Duodenal mucosa (tissue), 2 donors: Measurements from ENCODE around the gene MALL.
"Not testable (repeated sequence)": the region's sequence is repeated elsewhere in the genome, so short reads cannot be mapped to it uniquely, and the experiment has no call there.

Experiments used
- H3K27ac ChIP-seq: one replicate; pipeline ENCODE4 v1.7.0; 2013; ENCODE audit warnings: low read depth, low read length
- H3K27me3 ChIP-seq, 2 donors: one replicate each; pipeline ENCODE4 v1.7.0; 2013; ENCODE audit warnings: low read length in 2 of 2, control low read depth in 1 of 2; ENCODE audit not compliant: insufficient read depth in 2 of 2, control insufficient read depth in 1 of 2
- H3K36me3 ChIP-seq, 2 donors: one replicate each; pipeline ENCODE4 v1.7.0; 2013; ENCODE audit warnings: low read length in 2 of 2, control low read depth in 1 of 2; ENCODE audit not compliant: insufficient read depth in 2 of 2, control insufficient read depth in 1 of 2
- H3K4me1 ChIP-seq, 2 donors: one replicate each; pipeline ENCODE4 v1.7.0; 2013; ENCODE audit warnings: low read length in 2 of 2, control low read depth in 1 of 2; ENCODE audit not compliant: insufficient read depth in 2 of 2, control insufficient read depth in 1 of 2
- H3K4me3 ChIP-seq, 2 donors: one replicate each; pipeline ENCODE4 v1.7.0; 2013; ENCODE audit warnings: low read length in 2 of 2, low read depth in 1 of 2
- H3K9ac ChIP-seq, 2 donors: one replicate each; pipeline ENCODE4 v1.7.0; 2013; ENCODE audit warnings: low read length in 2 of 2, low read depth in 1 of 2
- H3K9me3 ChIP-seq, 2 donors: one replicate each; pipeline ENCODE4 v1.7.0; 2013; ENCODE audit warnings: low read length in 2 of 2, control low read depth in 1 of 2; ENCODE audit not compliant: control insufficient read depth in 1 of 2

The MALL gene

GRCh38 chr2:110121052-110121334 is 5.4 kb upstream of the MALL start:
- no peaks in the 10 kb centered on the region for H3K36me3 ChIP-seq
- peaks cover 22% of the 10 kb centered on the region in 2 donors for H3K4me1 ChIP-seq
- H3K9ac ChIP-seq = no peak overlapping the region
- no peak overlapping the region for H3K4me3 ChIP-seq
- H3K27ac ChIP-seq = no peak overlapping the region
- H3K9me3 ChIP-seq = no peaks in the 10 kb centered on the region
- H3K27me3 ChIP-seq = peaks cover 3 to 5% of the 10 kb centered on the region in 2 donors

- H3K4me3 ChIP-seq = no peak overlapping the region
- no peaks in the 10 kb centered on the region for H3K36me3 ChIP-seq
- H3K4me1 ChIP-seq = peaks cover 24% of the 10 kb centered on the region in 2 donors
- no peaks in the 10 kb centered on the region for H3K9me3 ChIP-seq
- no peak overlapping the region for H3K9ac ChIP-seq
- H3K27me3 ChIP-seq = peaks cover 5 to 6% of the 10 kb centered on the region in 2 donors
- no peak overlapping the region for H3K27ac ChIP-seq
Measured at GRCh38 chr2:110120171-110121051, 4.8 kb upstream of the MALL start.

DNA sequence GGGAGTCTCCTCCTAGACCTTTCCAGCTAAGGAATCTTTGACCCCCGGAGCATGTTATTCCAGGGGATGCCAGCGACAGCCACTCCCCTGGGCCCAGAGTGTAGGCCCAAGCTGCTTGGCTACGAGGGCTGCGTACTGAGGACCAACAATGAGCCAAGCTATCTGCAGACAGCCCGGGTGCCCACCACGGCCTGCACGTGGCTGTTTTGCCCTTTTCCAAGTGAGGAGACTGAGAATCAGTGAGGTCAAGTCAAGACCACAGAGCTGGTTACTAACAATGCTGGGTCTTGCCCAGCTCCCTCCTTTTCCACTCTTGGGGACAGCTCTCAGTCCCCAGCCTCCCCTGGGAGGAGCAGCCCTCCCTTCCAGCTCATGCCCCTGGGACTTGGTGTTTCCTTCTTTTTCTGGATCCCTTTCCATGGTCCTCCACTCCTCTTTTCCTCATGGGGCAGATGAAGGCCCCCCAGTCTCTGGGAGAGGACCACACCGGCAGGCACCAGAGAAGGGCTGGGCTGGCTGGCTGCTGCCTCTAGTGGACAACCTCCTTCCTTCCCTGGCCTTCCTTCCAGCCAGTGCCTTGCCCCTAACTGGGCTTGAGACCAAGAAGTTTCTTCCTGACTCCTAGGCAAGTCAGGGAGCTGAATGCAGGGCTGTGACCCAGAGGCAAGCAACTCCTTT is 550 bp upstream of the MALL start:
- Histone ChIP-seq H3K9me3 (no peaks in the 10 kb centered on the region), H3K36me3 (no peaks in the 10 kb centered on the region), H3K27me3 (peaks cover 5 to 6% of the 10 kb centered on the region in 2 donors), H3K4me3 (peak overlapping the region; percentile 67 to 81), H3K9ac (peak overlapping the region; percentile 78 to 94), H3K4me1 (peaks cover 24% of the 10 kb centered on the region in 2 donors), H3K27ac (peak overlapping the region; percentile 94)

GRCh38 chr2:110114831-110115255 is 779 bp downstream of the MALL start:
- peaks cover 5 to 6% of the 10 kb centered on the region in 2 donors for H3K27me3 ChIP-seq
- H3K4me3 ChIP-seq = peak overlapping the region; percentile 67 to 81
- no peaks in the 10 kb centered on the region for H3K9me3 ChIP-seq
- H3K4me1 ChIP-seq = peaks cover 14 to 19% of the 10 kb centered on the region in 2 donors
- no peaks in the 10 kb centered on the region for H3K36me3 ChIP-seq
- H3K27ac ChIP-seq = peak overlapping the region; percentile 94
- peak overlapping the region; percentile 78 to 94 for H3K9ac ChIP-seq

GRCh38 chr2:110113961-110114591 is 1.5 kb downstream of the MALL start:
- Histone ChIP-seq H3K36me3 (no peaks in the 10 kb centered on the region), H3K4me1 (peaks cover 12 to 14% of the 10 kb centered on the region in 2 donors), H3K27me3 (peaks cover 5 to 6% of the 10 kb centered on the region in 2 donors), H3K4me3 (peak overlapping the region; percentile 67 to 81), H3K27ac (peak overlapping the region; percentile 94), H3K9me3 (no peaks in the 10 kb centered on the region), H3K9ac (peak overlapping the region; percentile 78 to 94)

DNA sequence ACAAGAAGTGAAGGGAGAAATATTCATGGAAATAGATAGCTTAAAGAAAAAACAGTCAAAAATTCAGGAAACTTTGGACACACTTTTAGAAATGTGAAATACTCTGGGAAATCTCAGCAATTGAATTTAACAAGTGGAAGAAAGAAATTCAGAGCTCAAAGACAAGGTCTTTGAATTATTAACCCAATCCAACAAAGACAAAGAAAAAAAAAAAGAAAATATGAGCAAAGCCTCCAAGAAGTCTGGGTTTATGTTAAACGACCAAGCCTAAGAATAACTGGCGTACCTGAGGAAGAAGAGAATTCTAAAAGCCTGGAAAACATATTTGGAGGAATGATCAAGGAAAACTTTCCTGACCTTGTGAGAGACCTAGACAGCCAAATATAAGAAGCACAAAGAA is 7.3 kb downstream of the MALL start:
- H3K27me3 ChIP-seq, H3K4me3 ChIP-seq, H3K36me3 ChIP-seq, H3K9me3 ChIP-seq: not testable (repeated sequence)
- H3K4me1 ChIP-seq = peaks cover 32 to 33% of the 10 kb centered on the region in 2 donors
- H3K9ac ChIP-seq = peak overlapping the region in 1 of 2 donors; percentile 57
- H3K27ac ChIP-seq = peak overlapping the region; percentile 74

DNA sequence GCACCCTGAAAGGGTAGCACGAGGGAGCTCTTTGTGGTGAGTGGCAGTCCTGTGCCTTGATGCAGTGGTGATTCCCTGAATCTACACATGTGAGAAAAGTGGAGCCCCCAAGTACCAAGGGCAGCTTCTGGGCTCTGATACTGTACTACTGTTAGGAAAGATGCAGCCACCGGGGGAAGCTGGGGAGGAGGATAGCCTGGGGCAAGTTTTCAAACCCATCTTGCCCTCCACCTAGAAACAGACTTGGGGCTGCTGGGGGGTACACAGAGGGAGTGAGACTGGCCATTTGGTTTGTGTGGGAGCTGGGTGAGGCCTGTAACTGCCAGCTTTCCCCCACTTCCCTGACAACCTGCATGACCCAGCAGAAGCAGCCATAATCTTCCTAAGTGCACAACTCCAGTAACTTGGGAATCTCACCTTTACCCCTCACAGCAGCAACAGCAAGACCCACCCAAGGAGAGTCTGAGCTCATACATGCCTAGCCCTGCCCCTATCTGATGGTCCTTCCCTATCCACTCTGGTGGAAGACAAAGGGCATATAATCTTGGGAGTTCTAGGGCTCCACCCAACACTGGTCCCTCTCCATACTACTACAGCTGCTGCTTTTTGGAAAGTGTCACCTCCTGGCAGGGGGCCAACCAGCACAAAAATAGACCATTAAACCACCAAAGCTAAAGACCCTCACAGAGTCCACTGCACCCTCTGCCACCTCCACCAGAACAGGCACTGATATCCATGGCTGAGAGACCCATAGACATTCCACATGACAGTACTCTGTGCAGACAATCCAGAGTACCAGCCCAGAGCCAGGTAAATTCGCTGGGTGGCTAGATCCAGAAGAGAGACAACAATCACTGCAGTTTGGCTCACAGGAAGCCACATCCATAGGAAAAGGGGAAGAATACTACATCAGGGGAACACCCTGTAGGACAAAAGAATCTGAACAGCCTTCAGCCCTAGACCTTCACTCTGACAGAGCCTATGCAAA is 8.2 kb downstream of the MALL start:
- H3K27ac ChIP-seq = peak overlapping the region; percentile 85
- H3K36me3 ChIP-seq = peaks cover 0 to 9% of the 10 kb centered on the region in 2 donors
- H3K9me3 ChIP-seq = no peaks in the 10 kb centered on the region
- peak overlapping the region; percentile 2 to 9 for H3K4me3 ChIP-seq
- H3K9ac ChIP-seq = peak overlapping the region; percentile 57 to 66
- peaks cover 41 to 42% of the 10 kb centered on the region in 2 donors for H3K4me1 ChIP-seq
- no peaks in the 10 kb centered on the region for H3K27me3 ChIP-seq

- H3K36me3 ChIP-seq = peaks cover 0 to 9% of the 10 kb centered on the region in 2 donors
- no peaks in the 10 kb centered on the region for H3K9me3 ChIP-seq
- peak overlapping the region; percentile 30 to 66 for H3K9ac ChIP-seq
- H3K4me1 ChIP-seq = peaks cover 48 to 49% of the 10 kb centered on the region in 2 donors
- peak overlapping the region in 1 of 2 donors; percentile 2 for H3K4me3 ChIP-seq
- H3K27me3 ChIP-seq = no peaks in the 10 kb centered on the region
- peak overlapping the region; percentile 85 for H3K27ac ChIP-seq
Measured at GRCh38 chr2:110106642-110107041, 9.0 kb downstream of the MALL start.

DNA sequence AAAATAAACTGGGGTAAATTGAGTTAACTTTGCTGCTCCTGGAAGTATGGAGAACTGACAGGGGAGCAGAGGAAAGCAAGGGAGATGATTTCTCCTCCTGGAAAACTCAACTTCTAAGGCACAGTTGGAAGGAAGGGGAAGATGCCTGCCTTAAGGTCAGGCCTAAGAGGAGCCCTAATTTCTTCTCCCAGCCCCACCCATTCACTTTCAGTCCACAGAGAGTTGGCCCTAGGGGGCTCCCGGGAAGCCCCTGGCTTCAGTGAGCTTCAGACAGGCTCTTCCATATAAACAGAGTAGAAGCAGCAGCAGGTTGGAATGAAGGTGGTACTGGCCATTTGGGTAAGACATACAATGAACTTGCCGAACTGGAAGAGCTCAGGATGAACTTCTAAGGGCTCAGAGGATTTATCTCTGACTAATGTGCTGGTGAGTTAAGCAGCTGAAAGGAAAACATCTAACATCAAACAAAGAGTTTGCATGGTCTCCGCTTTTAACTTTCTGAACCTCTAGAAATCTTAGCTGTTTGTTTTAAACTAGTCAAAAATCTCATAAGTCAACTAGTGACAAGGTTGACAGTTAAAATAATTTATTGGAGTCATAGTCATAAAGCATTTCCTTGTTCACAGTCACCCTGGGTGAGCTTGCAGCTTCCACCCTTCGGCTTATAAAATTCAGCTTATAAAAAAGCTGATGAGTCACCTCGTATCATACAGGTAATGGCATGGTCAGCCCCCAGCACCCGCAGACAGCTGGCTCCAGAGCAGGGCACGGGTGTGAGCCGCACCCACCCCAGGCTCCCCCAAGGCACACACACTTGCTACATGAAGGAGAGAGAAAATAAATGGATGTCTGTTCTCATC is 9.8 kb downstream of the MALL start:
- Histone ChIP-seq H3K4me1 (peaks cover 55 to 56% of the 10 kb centered on the region in 2 donors), H3K4me3 (peak overlapping the region in 1 of 2 donors; percentile 5), H3K27ac (peak overlapping the region; percentile 85), H3K9me3 (no peaks in the 10 kb centered on the region), H3K9ac (peak overlapping the region; percentile 16 to 66), H3K27me3 (no peaks in the 10 kb centered on the region), H3K36me3 (peaks cover 0 to 9% of the 10 kb centered on the region in 2 donors)
